ENCODE results near the gene WWOX. TPM values are rescaled to one million over a fixed set of nuclear protein-coding genes. Genes with fewer than 3 reads are reported as not detected.

WWOX gene
- total RNA-seq, 1 experiment from 2014 or later, result 15.6 TPM

- no peaks in the 10 kb centered on the region for H3K9me3 ChIP-seq (ENCODE audit: control insufficient read depth, low read depth, low read length)
- H3K9me3 Mint-ChIP-seq, result no peaks in the 10 kb centered on the region
- H2AK5ac ChIP-seq (ENCODE audit: insufficient read length, low read length), result no peak overlapping the region
- no peak overlapping the region for H3K14ac ChIP-seq (ENCODE audit: insufficient read depth, low read length)
- H3K18ac ChIP-seq (ENCODE audit: insufficient read length, low read depth, low read length), result no peak overlapping the region
- H3K4me3 Mint-ChIP-seq, result no peak overlapping the region
- no peak overlapping the region for H3K9ac ChIP-seq (ENCODE audit: extremely low read depth, insufficient read length, low read length)
- WGBS (ENCODE audit: extremely low coverage, insufficient read length, low lambda C conversion rate), result no CpG with 5 or more reads among the region's 10 CpGs
- no peaks in the 10 kb centered on the region for H3K36me3 Mint-ChIP-seq (ENCODE audit: insufficient read depth in 1 of 3, low read depth in 3 of 3)
- H4K5ac ChIP-seq (ENCODE audit: insufficient read length, low read depth, low read length), result no peak overlapping the region
- H3K23me2 ChIP-seq (ENCODE audit: insufficient read length, low read depth, low read length, poor library complexity, severe bottlenecking), result no peaks in the 10 kb centered on the region
- H3K4me1 ChIP-seq (ENCODE audit: insufficient read depth, low read length), result no peaks in the 10 kb centered on the region
- no peaks in the 10 kb centered on the region for H3K79me2 ChIP-seq (ENCODE audit: insufficient read depth, low read length)
- H2BK15ac ChIP-seq (ENCODE audit: low read depth, low read length), result no peak overlapping the region
- DNase-seq, result no peak
- no peak overlapping the region for H4K91ac ChIP-seq (ENCODE audit: insufficient read length, low read depth, low read length)
- no peak overlapping the region for H2BK5ac ChIP-seq (ENCODE audit: insufficient read length, low read length)
- H4K20me1 ChIP-seq (ENCODE audit: control insufficient read depth, insufficient read depth, insufficient read length), result no peaks in the 10 kb centered on the region
- no peaks in the 10 kb centered on the region for H3K79me1 ChIP-seq (ENCODE audit: insufficient read depth, low read depth, low read length, poor library complexity, severe bottlenecking)
- no peak overlapping the region for H3T11ph ChIP-seq (ENCODE audit: low read length)
- no peak overlapping the region for H2AFZ ChIP-seq (ENCODE audit: low read length)
- H2BK12ac ChIP-seq (ENCODE audit: insufficient read length, low read depth, low read length), result no peak overlapping the region
- no peaks in the 10 kb centered on the region; a peak in 1 of 4 replicates for H3K4me1 Mint-ChIP-seq
- no peak overlapping the region for H3K27ac Mint-ChIP-seq
- no peak overlapping the region for H3K4ac ChIP-seq (ENCODE audit: low read depth, low read length)
- H3K27me3 ChIP-seq (ENCODE audit: insufficient read depth, low read length), result no peaks in the 10 kb centered on the region
- H2BK120ac ChIP-seq (ENCODE audit: low read depth, low read length, poor library complexity, severe bottlenecking), result no peak overlapping the region
- no peak overlapping the region for H3K23ac ChIP-seq (ENCODE audit: insufficient read length, low read depth, low read length)
- no peak overlapping the region for H2BK20ac ChIP-seq (ENCODE audit: low read depth, low read length, poor library complexity, severe bottlenecking)
- H3K27ac ChIP-seq (ENCODE audit: insufficient read length, low read depth, low read length), result no peak overlapping the region
- H3K4me2 ChIP-seq (ENCODE audit: insufficient read depth, insufficient read length, low read length), result no peak overlapping the region
- no peak overlapping the region for H3K56ac ChIP-seq (ENCODE audit: insufficient read length, low read depth, low read length)
- TF ChIP-seq, protein P1, sequence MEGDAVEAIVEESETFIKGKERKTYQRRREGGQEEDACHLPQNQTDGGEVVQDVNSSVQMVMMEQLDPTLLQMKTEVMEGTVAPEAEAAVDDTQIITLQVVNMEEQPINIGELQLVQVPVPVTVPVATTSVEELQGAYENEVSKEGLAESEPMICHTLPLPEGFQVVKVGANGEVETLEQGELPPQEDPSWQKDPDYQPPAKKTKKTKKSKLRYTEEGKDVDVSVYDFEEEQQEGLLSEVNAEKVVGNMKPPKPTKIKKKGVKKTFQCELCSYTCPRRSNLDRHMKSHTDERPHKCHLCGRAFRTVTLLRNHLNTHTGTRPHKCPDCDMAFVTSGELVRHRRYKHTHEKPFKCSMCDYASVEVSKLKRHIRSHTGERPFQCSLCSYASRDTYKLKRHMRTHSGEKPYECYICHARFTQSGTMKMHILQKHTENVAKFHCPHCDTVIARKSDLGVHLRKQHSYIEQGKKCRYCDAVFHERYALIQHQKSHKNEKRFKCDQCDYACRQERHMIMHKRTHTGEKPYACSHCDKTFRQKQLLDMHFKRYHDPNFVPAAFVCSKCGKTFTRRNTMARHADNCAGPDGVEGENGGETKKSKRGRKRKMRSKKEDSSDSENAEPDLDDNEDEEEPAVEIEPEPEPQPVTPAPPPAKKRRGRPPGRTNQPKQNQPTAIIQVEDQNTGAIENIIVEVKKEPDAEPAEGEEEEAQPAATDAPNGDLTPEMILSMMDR (conservative IDR thresholded peaks at IDR 0.05), result no peak
- no peak overlapping the region for H4K8ac ChIP-seq (replicated peaks; ENCODE audit: insufficient read length, low read depth, low read length)
- H3K27me3 Mint-ChIP-seq (ENCODE audit: low read depth), result no peaks in the 10 kb centered on the region; the same call in 1 of the 2 replicates
These were observed 714.3 kb downstream of the WWOX start for GRCh38 chr16:78813661-78814311.
